Mesothelial cell of epicardium (in vitro differentiated cells): Measurements from ENCODE around the gene IFNA1. TPM values are rescaled to one million over a fixed set of nuclear protein-coding genes. Genes with fewer than 3 reads are reported as not detected.

Source experiments
- DNase-seq, 2 experiments: peaks; one replicate each; pipeline ENCODE4 v3.0.0; 2021; ENCODE audit warnings: low spot score in 2 of 2; ENCODE audit not compliant: unreplicated experiment in 2 of 2
- H3K27ac Mint-ChIP-seq: 2 replicates; pipeline ENCODE4 v1.8.0; 2021; ENCODE audit warnings: mixed read lengths
- H3K27me3 Mint-ChIP-seq: 2 replicates; pipeline ENCODE4 v1.8.0; 2021; ENCODE audit warnings: low read depth, mixed read lengths
- H3K36me3 Mint-ChIP-seq: 2 replicates; pipeline ENCODE4 v1.8.0; 2021; ENCODE audit warnings: mixed read lengths
- H3K4me1 Mint-ChIP-seq: 2 replicates; pipeline ENCODE4 v1.8.0; 2021; ENCODE audit warnings: mixed read lengths
- H3K4me3 Mint-ChIP-seq: 2 replicates; pipeline ENCODE4 v1.8.0; 2021; ENCODE audit warnings: mild to moderate bottlenecking, moderate library complexity, mixed read lengths
- H3K9me3 Mint-ChIP-seq: 2 replicates; pipeline ENCODE4 v1.8.0; 2021; ENCODE audit warnings: mixed read lengths
- total RNA-seq: library from RNA; stranded (reverse); gene quantifications from 3 replicates; pipeline ENCODE4 v1.2.1, GENCODE V29; 2021
- TF ChIP-seq, protein P1 (sequence below): fragments of 200-600 bp; sonication (generic); IDR thresholded peaks from one replicate; pipeline ENCODE4 v1.5.0; 2021; ENCODE audit warnings: antibody characterized with exemption; ENCODE audit not compliant: unreplicated experiment

IFNA1 gene
- total RNA-seq, 1 donor from 2014 or later, result not detected

DNA sequence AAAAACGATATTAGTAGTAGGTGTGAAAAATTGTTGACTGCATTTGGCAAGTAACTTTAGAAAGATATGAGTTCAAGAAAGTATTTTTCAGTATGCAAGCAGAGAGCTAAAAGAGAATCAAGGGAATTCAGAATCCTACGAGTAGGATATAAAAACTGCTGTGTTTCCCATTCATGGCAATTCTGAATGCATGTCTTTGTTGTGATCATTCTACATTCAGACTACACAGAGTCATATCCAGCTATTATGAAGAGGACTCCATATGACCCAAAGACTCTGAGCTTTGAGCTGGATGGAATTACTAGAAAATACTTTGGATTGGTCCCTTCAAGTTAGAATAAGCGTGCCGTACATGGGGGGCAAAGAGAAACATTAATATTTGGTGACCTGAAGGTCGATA is 29.9 kb downstream of the IFNA1 start:
- peaks cover 14% of the 10 kb centered on the region for H3K36me3 Mint-ChIP-seq
- DNase-seq, result no peak
- no peaks in the 10 kb centered on the region for H3K27me3 Mint-ChIP-seq
- H3K4me1 Mint-ChIP-seq, result no peaks in the 10 kb centered on the region
- peaks cover 11% of the 10 kb centered on the region for H3K9me3 Mint-ChIP-seq
- H3K27ac Mint-ChIP-seq, result no peak overlapping the region
- no peak overlapping the region for H3K4me3 Mint-ChIP-seq
- TF ChIP-seq, protein P1, sequence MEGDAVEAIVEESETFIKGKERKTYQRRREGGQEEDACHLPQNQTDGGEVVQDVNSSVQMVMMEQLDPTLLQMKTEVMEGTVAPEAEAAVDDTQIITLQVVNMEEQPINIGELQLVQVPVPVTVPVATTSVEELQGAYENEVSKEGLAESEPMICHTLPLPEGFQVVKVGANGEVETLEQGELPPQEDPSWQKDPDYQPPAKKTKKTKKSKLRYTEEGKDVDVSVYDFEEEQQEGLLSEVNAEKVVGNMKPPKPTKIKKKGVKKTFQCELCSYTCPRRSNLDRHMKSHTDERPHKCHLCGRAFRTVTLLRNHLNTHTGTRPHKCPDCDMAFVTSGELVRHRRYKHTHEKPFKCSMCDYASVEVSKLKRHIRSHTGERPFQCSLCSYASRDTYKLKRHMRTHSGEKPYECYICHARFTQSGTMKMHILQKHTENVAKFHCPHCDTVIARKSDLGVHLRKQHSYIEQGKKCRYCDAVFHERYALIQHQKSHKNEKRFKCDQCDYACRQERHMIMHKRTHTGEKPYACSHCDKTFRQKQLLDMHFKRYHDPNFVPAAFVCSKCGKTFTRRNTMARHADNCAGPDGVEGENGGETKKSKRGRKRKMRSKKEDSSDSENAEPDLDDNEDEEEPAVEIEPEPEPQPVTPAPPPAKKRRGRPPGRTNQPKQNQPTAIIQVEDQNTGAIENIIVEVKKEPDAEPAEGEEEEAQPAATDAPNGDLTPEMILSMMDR, result no peak

DNA sequence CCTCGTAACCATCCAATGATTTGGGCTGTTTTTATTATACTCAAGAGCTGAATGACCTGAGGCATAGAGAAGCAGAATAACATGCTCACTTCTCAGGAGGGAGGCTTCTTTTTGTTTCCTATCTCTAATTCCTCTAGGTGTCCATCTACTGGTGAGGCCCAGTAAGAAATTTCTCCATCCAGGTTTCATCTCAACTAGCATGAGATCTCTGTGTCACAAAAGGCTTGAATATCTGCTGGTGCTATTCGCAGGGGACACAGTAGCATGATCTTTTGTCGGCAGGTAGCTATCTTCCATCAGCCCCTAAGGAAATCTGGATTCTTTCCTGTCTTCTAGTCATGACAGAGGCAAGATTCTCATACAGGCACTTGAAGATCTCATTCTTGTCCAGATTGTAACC is 33.0 kb downstream of the IFNA1 start:
- H3K9me3 Mint-ChIP-seq, result no peaks in the 10 kb centered on the region
- H3K36me3 Mint-ChIP-seq, result peaks cover 11% of the 10 kb centered on the region

GRCh38 chr9:21477466-21477865 is 37.2 kb downstream of the IFNA1 start:
- Mint-ChIP-seq H3K9me3 (no peaks in the 10 kb centered on the region), H3K4me1 (no peaks in the 10 kb centered on the region), H3K27me3 (no peaks in the 10 kb centered on the region), H3K4me3 (no peak overlapping the region), H3K36me3 (peaks cover 6% of the 10 kb centered on the region), H3K27ac (no peak overlapping the region)
- DNase-seq, result no peak
- TF ChIP-seq, protein P1, result no peak

More for the DNA sequence above, 33.0 kb downstream of the IFNA1 start:
- Mint-ChIP-seq H3K4me1 (no peaks in the 10 kb centered on the region), H3K27ac (no peak overlapping the region), H3K27me3 (no peaks in the 10 kb centered on the region), H3K4me3 (no peak overlapping the region)
- TF ChIP-seq, protein P1, result no peak
- DNase-seq, result no peak

DNA sequence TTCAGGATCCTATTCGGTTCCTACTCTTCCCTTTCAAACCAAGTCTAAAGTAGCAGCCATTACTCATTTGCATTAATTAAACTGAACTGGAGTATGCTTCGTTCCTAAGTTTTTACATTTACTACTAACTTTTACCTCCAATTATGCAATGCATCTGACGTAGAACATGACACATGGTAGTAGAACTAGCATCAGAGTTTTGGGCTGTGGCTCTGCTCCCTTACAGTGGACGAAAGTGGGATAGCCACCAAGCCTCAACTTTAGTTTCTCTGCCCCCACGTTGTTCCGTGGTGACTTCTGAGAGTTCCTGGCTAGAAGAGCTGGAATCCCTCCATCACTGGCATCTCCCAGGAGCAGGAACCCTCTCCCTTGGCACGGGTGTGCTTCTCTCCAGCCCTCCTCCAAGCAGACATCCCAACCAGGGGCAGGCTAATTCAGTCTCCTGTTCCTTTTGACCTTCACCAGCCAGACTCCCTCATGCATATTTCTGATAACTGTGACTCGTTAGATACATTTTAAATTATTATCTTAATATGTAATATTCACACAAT is 39.0 kb downstream of the IFNA1 start:
- no peak for DNase-seq
- TF ChIP-seq, protein P1, result no peak
- H3K4me3 Mint-ChIP-seq, result no peak overlapping the region
- H3K36me3 Mint-ChIP-seq, result peaks cover 6% of the 10 kb centered on the region
- H3K27me3 Mint-ChIP-seq, result no peaks in the 10 kb centered on the region
- peaks cover 7% of the 10 kb centered on the region for H3K9me3 Mint-ChIP-seq
- no peaks in the 10 kb centered on the region for H3K4me1 Mint-ChIP-seq
- no peak overlapping the region for H3K27ac Mint-ChIP-seq

DNA sequence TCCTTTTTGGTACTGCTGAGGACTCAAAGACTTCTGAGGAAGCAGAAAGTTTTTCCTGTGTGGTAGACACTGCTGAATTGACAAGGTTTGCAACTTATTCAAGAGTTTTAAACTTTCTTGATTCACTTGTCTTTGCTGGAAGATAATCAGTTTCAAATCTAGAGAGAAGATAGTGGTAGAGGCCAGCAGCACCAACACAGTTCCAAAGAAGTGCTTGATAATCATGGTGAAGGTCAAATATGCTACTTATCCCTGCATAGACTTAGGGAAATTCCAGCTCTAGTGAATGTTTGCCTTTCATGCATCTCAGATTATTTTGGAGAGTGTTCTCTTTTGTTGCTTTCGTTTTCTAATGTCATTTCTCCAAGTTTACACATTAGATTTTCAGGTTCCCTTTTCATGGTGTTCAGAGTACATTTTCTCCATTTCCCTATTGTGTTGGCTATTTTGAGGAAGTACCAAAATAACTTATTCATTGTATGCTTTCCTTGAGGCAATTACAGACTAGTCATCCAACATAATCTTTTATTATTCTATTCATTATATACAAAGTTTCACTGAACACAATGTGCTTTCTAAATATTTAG is 41.3 kb downstream of the IFNA1 start:
- Mint-ChIP-seq H3K4me3 (no peak overlapping the region), H3K4me1 (no peaks in the 10 kb centered on the region), H3K27me3 (no peaks in the 10 kb centered on the region), H3K36me3 (peaks cover 17% of the 10 kb centered on the region), H3K9me3 (peaks cover 24% of the 10 kb centered on the region), H3K27ac (no peak overlapping the region)
- DNase-seq, result no peak
- TF ChIP-seq, protein P1, result no peak

DNA sequence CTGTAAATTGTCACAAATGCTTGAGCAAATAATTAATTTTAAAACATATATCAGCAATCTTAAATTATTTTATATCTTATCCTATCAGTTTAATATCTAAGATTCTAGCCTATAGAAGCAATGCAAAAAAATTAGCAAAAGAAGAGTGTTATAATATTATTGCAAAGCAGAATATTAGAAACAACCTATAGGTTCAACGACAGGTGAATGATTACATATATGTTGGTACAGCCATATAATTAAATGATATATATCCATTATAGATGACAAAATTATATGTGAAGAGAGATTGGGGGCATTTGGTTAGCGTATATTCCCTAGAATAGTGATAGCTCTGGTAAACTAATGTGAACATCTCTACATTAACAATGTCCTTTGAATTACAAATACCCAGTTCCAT is 42.0 kb downstream of the IFNA1 start, which contains the start of gene IFNE:
Gene IFNE (minus strand): TSS at position 101 of the 400 bp plus-strand sequence. CDS start 619 bp downstream, outside the sequence.
- Mint-ChIP-seq H3K27ac (no peak within 1 kb of the TSS), H3K36me3 (peaks cover 14% of the 10 kb centered on the region), H3K4me3 (no peak within 1 kb of the TSS), H3K4me1 (no peaks in the 10 kb centered on the region), H3K9me3 (peaks cover 24% of the 10 kb centered on the region), H3K27me3 (no peaks in the 10 kb centered on the region)
- no peak for DNase-seq
- TF ChIP-seq, protein P1, result no peak
